Right renal pelvis (tissue), 4 donors: Measurements from ENCODE around the gene RPL23. TPM values are rescaled to one million over a fixed set of nuclear protein-coding genes. Genes with fewer than 3 reads are reported as not detected.

Experiments used
- DNase-seq, 4 donors: peaks; one replicate each; pipeline ENCODE4 v3.0.0-alpha.2; 2013; ENCODE audit warnings: low read depth in 4 of 4, low spot score in 3 of 4, missing footprints in 1 of 4
- polyA plus RNA-seq, 4 donors: library from polyadenylated mRNA; unstranded; fragments of 120-200 nt; gene quantifications; one replicate each; pipeline ENCODE4 v1.2.1, GENCODE V29; 2013; ENCODE audit not compliant: insufficient read length in 4 of 4

Gene RPL23
- polyA plus RNA-seq, 4 donors, result 2,607 to 2,868 (median 2,690) TPM

DNA sequence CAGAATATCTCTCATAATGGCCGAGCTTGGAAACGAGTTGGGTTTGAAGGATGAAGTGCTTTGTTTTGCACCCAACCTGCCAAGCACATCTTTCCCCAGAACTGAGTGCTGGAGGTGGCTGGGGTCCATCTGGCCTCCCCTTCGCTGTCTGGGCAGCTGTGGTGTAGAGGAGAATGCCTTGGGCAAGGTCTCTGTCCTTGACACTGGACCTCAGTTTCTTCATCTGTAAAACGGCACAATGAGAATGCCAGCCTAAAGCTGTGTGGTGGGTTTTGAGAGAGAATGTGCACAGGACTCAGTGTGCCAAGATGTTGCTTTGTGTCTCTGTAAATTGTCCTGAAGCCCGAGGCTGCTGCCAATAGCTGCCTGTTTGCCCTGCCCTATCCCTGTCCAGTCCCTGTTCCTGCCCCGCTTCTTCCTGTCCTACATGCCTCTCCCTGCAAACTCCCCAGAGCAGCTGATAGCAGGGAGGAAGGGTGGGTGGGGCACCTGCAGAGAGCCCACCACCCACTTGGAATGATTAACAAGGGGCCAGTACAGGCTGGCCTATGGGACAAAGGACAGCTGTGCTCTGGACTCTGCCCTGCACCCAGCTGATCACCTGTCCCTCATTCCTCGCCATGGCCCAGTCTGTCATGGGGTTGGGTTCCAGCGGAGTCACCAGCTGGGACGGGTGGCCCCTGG is 31.7 kb upstream of the RPL23 start:
- no peak for DNase-seq

GRCh38 chr17:38883592-38884526 is 30.3 kb upstream of the RPL23 start:
- no peak for DNase-seq

GRCh38 chr17:38882870-38883269 is 29.3 kb upstream of the RPL23 start:
- no peak for DNase-seq

DNA sequence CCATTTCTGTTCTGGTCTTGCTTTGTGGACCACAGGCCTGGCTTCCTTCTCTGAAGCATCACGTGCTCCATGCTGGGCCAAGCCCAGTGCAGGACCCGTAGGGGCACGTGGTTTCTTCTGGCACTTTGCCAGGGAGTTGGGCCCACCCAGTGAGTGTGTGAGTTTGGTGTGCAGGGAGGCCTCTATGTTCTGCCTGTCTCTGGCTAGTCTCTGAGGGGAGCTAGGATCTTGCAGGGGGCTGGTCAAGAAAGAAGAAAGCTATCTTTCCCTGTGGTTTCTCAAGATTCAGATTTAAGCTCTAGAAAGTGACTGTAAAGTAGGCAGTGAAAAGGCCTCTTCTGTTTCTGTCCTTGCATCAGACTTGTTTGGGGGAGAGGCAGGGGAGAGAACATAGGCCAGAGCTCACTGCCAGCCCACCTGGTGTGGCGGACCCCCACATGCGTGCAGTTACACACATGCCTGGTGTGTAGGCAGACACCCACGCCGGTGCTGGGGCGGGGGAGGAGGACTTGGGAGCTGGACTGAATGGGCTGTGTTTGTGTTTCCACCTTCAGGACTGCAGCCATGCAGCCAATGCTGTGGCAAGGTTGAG is 28.2 kb upstream of the RPL23 start:
- no peak for DNase-seq

DNA sequence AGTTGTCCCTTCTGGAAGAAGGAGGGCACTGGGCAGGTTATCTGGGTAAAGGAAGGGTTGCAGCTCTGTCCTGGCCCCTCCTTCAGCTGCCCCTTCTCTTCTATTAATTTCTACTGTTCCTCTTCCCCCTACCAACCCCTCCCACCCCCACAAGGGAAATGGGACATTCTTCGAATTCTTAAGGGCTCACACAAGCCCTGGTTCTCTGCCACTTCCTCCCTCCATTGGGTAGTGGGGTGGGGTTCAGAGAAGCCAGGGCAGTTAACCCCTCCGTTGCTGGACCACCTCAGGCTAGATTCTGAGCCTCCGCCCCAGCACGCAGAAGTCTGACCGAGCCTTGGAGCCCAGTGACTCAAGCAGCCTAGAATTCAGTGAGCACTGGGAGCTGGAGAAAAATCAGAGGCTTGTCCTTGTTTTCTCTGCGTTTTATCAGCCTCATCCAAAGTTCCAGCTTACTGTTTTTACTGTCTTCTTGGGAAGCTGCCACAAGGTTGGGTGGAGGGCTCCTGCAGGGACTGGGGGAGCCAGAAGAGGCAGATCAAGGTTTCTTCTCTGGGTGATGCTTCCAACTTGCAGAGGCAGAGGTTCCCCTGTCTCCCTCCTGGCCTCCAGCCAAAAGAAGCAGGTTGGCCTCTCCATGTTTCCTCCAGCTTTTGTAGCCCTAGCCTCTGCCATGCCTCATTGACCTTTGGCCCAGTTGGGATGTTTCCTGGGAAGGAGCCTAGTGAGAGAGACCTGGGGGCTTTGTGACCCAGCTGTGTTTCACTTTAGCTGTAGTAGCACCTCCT is 26.6 kb upstream of the RPL23 start:
- no peak for DNase-seq

DNA sequence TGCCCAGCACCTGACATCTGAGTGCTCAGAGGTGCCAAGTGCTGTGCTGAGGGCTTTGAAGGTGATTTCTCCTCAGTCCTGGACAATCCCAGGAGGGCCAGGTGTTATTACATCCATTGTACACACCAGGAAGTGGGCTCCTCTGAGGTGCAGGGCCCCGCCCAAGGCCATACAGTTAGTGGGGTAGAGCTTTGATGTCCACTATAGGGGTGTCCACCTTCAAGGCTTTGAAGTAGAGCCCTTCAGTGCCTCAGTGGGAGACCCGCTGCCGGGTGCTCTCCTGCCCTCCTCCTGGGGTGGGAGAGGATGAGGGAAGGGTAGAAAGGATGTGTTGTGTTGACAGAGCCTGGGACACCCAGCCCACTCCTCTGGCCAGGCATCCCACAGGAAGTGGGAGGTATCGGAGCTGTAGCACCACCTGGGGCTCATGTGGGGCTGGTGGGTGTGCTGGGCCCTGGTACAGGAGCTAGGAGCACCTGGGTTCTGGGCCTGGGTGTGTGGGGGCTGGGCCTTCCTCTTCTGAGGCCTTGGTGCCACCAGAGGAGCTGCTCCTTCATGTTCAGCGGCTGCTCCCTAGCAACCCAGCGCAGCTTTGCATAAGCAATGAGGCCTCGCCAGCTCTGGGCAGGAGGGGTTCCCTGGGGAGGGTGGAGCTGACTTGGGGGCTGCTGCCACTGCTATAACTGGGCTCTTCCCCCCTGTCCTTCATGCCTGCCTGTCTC is 23.8 kb upstream of the RPL23 start:
- no peak for DNase-seq

DNA sequence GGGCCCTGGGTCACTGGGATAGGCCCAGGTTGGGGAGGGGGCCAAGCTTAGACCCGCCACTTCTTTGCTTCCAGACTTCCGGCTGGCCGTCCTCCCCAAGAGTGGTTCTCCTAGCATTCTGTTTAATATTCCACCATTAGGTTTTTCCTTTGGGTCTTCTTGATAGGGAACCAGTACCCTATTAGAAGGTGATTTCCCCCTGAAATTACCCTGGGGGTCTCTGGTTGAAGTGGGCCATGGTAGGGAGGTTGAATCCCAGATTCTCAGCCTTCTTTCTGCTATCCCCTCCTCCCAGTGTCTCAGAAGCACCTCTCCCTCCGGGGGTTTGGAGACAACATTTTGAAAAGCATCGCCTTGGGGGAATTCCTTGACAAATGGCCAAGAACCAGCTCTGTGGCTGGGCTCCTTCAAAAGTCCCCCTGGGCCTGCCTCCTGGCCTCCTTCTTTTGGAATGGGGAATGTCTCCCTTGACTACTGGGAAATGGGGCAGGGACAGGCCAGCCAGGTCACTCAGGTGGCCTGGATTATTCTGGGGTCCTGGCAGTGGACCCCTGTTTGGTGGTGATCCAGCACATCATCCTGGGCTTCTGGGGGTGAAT is 22.1 kb upstream of the RPL23 start:
- no peak for DNase-seq

DNA sequence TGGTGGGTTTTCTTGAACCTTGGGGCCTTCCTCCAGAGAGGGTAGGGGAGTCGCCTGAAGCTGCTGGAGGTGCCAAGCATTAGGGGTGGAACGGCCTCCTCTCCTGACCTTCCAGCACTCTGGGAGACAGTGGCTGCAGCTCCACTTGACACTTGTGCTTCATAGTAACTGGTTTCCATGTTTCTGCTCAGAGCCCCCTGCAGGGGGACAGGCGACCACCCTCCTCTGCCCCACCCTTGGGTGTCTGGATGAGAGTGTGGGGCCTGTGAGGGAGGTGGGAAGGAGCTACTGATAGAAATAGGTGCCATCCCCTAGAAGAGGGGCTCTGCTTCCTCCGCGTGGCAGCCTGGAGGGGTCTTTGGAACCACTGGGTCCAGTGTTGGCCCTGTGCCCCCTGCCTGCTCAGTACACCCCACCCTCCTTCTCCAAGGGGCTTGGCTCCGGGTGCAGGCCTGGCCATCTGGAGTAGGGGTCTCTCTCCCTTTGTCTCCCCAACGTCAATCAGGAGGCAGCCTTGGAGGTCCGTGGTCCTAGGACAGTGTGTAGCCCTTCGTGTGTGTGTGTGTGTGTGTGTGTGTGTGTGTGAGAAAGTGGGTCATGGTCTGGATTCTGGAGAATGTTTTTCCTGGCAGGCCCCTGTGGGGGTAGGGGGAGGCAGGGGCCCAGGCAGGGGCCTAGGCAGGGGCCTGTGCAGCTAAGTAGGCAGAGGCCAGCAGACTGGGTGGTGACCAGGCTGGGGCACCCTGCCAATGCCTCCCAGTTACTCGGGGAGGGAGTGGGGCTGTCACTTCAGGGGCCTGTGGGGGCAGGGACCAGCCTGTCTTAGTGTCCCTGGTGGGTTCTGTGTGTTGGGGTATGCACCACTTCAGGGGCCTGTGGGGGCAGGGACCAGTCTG is 21.2 kb upstream of the RPL23 start:
- no peak for DNase-seq

- no peak for DNase-seq
Measured at GRCh38 chr17:38873640-38874380, 20.3 kb upstream of the RPL23 start.

- no peak for DNase-seq
Measured at GRCh38 chr17:38872671-38873385, 19.3 kb upstream of the RPL23 start.

GRCh38 chr17:38872027-38872511 is 18.5 kb upstream of the RPL23 start:
- DNase-seq, result no peak

- no peak for DNase-seq
Measured at GRCh38 chr17:38871247-38872015, 17.9 kb upstream of the RPL23 start.

- no peak for DNase-seq
Measured at GRCh38 chr17:38870259-38871165, 17.0 kb upstream of the RPL23 start.

DNA sequence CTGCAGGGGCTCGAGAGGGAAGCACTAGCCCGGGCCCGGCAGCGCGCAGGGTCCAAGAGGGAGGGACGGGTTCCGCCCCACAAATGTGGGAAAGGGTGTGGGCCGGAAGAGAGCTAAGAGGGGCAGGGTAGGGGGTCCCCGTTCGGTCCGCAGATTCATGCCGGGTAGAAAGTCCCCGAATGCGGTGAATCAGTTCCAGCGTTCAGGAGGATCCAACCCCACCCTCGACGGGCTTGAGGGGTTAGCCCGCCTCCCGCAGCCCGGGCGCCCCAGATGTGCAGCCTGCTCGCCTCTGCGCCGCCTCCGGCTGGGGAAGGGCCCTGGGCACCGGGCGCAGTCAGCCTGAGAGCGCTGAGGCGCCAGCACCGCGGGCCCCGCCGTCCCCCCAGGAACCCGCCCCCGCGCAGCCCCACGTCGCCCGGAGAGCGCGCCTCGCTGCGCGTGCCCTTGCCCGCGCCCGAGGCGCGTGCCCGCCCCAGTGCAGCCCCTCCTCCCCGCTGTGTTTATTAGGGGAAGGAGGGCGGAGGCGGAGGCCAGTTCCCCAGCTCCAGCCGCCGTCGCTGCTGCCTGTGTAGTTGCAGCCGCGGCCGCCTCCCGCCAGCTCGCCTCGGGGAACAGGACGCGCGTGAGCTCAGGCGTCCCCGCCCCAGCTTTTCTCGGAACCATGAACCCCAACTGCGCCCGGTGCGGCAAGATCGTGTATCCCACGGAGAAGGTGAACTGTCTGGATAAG is 16.2 kb upstream of the RPL23 start, which contains the start of gene LASP1:
Gene LASP1 (plus strand): TSS at position 533 of the 733 bp plus-strand sequence. CDS start 132 bp downstream, at position 665.
- DNase-seq, result peak in 3 of 4 donors; percentile 82 to 85 (median 83)
